Dedifferentiated amniotic fluid mesenchymal stem cell (primary cell): ENCODE results near the gene DNAAF5.

Source experiments
- DNase-seq: peaks from one replicate; pipeline ENCODE4 v3.0.0-alpha.2; 2016; ENCODE audit errors: extremely low spot score

DNAAF5 gene

DNA sequence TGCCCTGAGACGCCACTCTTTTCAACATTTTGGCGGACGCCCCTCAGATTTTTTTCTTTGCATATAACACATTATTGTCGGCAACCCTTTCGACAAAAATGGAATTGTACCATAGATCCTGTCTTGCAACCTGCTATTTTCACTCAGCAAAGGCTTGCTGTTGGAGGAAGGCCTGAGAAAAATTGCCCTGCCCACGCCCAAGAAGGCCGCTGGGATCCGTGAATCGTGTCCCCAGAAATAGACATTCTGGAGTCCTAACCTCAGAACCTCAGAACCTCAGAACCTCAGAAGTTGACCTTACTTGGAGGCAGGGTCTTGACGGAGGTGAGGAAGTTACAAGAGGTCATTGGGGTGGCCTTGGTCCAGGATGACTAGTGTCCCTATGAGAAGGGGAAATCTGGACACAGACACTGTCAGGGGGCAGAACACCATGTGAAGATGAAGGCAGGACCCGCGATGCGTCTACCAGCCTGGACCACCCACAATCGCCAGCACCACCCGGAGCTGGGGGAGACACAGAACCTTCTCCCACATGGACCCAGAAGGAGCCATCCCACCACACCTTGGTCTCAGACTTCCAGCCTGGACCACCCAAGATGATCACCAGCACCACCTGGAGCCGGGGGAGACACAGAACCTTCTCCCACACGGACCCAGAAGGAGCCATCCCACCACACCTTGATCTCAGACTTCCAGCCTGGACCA is 19.1 kb upstream of the DNAAF5 start:
- no peak for DNase-seq

DNA sequence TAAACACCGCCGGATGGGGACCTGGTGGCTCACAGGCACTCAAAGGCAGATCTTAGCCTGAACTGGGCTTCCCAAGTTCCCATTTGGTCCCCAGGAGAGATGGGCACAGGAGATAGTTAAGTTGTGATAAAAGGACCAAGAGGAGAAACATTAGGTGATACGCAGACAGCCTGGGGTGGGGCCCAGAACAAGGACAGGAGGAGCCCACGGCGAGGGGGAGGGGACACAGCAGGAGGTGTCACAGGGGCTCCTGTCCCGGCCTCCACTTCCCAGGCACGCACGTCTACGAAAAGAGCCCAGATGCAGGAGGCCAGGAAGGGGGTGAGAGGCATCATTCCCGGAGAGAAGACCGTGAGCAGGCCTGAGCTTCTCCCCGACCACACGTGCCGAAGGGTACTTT is 16.3 kb upstream of the DNAAF5 start:
- no peak for DNase-seq

DNA sequence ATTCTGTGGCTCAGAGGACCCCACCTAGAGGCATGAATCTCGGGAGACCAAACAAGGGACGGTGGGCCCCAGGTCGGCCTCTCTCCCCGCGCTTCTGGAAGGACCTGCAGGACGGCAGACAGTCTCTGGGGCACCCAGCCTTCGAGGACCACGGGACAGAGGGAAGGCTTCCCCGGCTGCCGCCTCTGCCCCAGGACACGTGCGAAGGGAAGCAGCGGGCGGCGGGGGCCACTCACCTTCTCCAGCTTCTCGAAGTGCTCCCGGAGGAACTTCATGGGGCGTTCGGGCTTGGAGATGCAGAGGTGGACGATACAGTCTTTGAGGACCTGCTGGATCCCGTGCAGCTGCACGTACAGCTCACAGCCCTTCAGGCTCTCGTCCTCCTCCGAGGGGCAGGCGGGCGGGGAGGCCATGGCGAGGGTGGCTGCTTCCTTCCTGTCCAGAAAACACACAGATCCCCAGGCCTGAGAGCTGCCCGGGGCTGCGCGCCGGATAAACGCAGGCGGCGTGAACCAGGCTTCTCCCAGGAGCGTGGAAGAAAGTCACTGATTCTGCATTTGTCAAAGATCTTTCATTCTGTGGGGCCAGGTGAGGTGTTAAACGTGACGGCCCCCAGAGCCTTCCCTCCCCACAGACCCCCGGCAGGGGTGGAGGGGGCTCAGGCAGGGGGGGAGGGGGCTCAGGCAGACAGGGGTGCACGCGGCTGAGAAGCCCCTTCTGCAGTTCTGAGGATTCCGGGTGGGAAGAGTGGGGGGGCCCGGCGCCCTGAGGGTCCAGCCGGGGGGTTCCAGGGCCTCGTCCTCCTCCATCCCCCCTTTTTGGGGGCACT is 15.2 kb upstream of the DNAAF5 start:
- DNase-seq, result no peak

DNA sequence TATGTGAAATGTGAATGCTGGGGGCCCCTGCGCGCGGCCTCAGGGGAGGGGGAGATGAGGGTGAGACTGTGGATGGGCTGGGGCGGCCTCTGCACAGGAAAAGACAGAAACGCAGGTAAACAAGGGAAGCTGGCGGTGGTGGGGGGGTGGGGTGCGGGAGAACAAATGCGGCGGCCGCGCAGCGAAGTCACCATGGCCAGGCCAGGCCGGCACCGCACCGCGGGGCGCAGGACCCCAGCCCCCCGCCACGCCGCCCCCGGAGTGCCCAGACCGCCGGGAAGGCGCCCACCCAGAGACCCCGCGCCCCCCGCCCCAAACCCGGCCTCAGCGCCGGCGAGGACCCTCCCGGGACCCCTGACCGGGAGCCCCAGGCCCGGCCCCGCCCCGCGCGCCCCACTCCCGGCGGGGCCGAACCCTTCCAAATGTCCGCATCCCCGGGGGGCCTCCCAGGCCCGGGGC is 14.5 kb upstream of the DNAAF5 start:
- DNase-seq, result no peak

DNA sequence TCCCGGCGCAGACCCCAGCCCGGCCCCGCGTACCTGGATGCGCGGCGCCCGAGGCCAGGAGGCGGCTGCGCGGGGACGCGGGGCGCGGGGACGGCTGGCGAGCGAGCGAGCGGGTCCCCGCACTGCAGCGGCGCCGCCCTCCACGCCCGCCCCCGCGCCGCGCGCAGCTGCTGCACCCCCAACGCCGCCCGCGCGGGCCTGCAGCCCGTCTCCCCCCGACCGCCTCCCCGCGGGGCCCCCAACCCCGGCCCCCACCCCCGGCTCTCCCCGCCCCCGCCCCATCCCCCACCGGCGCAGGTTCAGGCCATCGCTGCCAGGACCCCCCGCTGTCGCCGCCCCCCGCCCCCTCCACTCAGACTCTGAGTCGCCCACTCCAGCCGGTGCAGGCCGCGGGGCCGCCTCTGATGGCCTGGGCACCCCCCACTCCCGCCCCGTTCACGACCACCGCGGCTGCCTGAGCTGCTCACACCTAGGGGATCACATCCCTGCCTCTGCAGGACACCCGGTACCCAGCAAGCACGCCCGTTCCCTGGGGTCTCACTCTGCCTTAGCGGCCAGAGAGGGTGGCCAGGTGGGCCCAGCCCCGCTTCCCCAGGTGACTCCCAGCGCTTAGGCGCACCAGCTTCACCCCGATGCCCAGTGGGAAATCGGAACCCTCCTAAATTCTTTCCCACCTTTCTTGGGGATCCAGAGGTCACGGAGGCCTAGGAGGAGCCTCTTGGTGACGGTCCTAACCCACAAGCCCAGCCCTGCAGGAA is 13.9 kb upstream of the DNAAF5 start:
- DNase-seq, result no peak

DNA sequence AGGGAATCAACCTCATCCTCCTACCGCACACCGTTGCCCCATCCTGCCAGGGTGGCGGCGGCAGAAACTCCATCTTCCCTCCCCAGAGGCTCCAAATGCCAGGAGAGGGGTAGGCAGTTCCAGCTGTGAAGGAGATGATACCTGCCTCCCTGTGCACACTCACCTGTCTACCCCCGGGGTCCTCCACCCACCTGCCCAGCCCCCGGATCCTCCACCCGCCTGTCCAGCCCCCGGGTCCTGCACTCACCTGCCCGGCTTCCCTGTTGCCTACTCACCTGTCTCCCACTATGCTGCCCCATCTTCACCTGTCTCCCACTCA is 13.4 kb upstream of the DNAAF5 start:
- DNase-seq, result no peak

DNA sequence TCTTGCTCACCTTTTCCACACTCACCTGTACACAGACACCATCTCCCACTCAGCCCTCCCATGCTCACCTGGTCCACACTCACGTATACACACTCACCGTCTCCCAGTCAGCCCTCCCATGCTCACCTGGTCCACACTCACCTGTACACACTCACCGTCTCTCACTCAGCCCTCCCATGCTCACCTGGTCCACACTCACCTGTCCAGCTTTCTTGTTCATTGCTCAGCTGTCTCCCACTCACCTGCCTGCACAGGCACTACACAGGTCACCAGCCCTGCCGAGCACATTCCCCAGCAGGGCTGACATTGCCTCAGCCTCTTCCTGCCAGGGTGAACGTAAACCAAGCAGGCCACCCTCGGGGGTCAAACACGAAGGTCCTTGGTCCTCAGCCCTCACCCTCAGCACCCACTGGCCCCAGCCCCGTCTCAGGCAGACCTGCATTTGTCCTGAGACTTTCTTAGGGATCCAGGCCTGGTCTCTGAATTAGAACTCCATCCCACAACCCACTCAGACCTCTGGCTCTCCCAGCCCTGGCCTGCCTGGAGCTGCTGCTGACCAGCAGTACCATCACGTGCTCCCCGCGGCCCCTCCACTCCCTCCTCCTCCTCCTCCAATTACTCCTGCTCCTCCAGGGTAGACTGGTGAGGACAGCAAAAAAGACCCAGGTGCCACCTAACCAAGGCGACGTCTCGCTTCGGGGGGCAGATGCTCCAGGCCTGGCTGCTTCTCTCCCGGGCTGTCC is 12.8 kb upstream of the DNAAF5 start:
- no peak for DNase-seq

DNA sequence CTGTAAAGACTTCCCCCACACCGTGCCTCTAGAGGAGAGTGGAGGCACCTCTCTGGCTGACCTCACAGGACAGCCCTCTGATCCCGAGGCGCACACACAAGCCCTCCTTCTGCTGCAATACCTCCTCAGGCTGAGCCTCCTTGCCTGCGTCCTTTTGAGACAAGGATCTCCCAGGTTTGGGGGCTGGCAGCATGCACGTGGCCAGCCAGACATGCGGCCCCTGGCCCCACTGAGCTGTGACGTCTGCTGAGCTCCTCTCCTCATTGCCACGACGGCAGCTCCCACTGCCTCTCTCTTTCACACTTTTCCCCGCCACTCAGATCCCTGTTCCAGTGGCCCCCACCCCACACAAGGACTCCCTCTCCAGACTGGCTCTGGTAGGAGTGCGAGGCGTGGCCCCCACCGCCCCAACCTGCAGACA is 12.2 kb upstream of the DNAAF5 start:
- DNase-seq, result no peak

DNA sequence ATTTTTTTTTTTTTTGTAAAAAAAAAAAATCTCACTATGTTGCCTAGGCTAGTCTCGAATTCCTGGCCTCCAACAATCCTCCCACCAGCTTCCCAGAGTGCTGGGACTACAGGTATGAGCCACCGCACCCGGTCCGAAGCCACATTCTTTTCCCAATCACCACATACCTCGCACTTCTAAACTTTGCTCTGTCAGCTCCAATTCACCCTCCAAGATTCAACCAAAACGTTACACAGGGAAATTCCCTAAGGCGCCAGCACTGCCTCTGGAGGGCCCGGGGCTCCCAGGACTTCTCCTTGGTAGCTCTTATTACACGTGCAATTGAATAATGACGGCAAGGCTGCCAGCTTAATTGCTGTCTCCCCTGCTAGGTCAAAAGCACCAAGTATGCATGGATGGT is 10.3 kb upstream of the DNAAF5 start:
- no peak for DNase-seq

DNA sequence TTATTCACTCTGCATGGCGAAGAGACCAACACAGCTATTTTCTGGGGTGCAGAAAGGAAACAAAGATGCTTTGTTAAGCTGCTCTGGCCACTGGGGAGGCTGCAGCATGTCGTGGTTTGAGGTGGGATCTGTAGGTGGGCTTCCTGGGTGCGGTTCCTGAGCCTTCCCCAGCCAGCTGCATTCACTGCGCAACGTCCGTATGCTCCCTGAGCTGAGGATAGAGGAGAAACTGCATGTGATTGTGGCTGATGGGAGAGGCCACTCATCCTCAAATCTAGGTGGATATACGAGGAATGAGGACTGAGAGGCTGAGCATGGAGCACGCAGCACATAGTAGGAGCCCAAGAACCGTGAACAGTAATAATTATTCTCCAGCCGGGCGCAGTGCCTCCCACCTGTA is 9.9 kb upstream of the DNAAF5 start:
- no peak for DNase-seq

DNA sequence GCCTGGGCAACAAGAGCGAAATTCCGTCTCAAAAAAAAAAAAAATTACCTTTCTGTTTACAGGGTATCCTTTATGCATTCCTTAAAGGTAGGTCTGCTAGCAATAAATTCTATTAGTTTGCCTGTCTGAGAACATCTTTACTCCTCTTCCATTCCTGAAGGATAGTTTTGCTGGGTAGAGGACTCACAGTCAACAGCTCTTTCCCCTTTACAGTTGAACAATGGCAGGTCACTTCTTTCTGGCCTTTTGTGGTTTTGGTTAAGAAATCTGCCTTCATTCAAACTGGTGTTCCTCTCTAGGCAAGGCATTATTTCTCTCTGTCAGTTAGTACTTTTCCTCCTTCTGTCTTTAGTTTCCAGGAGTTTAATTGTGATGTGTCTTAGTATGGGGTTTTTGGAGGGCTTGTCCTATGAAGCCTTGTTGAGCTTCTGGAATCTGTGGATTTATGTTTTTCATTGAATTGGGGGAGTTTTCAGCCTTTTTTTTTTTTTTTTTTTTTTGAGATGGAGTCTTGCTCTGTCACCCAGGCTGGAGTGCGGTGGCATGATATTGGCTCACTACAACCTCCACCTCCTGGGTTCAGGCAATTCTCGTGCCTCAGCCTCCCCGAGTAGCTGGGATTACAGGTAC is 4.8 kb upstream of the DNAAF5 start:
- DNase-seq, result no peak

DNA sequence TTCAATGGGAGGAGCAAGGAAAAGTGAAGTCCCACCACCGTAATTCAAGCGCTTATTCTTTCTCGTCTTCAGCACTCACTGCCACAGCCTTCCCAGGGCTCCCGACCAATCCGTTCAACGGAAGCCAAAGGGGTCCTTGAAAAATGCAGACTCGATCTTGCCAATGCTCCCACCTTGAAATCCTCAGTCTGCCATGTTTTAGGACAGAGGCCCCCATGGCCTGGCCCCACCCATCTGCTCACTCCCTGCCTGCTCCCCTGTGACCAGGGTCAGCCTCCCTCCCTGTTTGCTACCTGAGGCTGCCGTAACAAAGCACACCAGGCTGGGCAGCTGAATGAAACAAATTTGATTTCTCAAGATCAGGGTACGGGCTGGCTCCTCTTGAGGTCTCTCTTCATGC is 3.0 kb upstream of the DNAAF5 start:
- no peak for DNase-seq

DNA sequence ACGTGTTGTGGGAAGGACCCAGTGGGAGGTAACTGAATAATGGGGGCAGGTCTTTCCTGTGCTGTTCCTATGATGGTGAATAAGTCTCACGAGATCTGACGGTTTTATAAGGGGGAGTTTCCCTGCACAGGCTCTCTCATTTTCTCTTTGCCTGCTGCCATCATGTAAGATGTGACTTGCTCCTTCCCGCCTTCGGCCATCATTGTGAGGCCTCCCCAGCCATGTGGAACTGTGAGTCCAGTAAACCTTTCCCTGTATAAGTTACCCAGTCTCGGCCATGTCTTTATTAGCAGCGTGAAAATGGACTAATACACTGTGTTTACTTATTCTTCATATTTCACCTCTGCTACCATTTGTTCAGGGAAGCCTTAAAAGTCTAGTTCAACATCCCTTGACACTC is 2.2 kb upstream of the DNAAF5 start:
- no peak for DNase-seq

DNA sequence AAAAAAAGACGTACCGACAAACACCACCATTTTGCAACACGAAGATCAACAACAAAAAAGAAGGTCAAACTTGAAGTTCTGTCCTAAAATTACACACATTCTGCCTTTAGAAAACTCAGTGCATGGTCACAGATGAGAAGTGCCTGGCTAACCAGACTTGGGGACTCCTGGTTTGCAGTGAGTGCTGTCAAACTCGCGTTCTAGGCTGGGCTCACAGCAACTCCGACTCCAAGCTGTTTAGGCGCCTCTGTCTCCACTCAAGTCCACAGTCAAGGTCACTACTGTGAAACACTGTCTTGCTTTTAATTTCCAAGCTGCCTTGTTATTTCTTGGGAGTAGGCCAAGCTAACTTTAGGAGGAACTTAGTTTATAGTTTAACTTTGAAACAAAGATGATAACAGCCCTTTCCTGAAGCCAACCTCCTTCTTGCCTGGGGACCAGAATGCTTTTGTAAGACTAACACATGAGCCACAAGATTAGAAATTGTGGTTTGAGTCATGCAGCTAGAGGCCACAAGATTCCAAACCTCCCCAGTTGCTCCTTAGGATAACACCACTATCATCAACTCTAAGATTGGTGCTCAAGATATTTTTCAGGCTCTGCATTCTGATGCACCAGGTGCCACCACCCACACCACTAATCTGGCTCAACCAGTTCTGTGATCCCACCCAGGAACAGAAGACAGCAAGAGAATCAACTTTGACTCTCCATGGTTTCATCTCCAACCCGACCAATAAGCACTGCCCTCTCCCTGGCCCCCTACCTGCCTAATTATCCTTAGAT is 1.1 kb upstream of the DNAAF5 start:
- DNase-seq, result no peak

DNA sequence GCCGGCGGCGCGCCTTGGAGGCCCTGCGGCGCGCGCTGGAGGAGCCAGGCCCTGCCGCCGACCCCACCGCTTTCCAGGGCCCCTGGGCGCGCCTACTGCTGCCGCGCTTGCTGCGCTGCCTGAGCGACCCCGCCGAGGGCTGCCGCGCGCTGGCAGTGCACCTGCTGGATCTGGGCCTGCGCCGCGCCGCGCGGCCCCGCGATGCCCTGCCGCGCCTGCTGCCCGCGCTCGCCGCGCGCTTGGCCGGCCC is 280 bp downstream of the DNAAF5 start:
- DNase-seq, result no peak

DNA sequence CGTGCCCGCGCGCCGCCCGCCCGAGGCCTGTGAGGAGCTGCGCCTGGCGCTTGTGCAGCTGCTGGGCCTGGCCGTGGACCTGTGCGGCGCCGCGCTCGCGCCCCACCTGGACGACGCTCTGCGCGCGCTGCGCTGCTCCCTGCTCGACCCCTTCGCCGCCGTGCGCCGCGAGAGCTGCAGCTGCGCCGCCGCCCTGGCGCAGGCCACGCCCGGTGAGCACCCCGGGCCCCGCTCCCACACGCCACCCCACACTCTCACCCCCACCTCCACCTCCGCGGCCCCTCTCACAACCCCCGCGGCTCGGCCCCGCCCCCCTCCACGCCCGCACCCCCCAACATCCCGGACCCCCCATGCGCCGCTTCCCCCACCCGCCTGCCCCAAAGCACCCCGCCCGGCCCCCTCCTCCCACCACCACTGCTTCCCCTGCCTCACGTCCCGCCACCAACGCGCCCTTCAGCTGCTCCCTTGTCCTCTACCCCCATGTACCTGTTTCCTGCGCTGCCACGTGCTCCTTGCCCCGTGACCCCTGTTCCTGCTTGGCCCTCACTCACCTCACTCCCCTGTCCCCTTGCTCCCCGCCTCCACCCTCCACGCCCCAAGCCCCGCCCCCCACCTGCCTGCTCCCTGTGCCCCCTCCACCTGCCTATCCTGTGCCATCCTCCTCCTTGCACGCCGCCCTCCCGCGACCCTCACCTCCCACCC is 756 bp downstream of the DNAAF5 start, which contains the start of gene PRKAR1B:
Gene PRKAR1B (minus strand): TSS at position 178 of the 702 bp plus-strand sequence. CDS start 15,776 bp downstream, outside the sequence.
- no peak for DNase-seq

DNA sequence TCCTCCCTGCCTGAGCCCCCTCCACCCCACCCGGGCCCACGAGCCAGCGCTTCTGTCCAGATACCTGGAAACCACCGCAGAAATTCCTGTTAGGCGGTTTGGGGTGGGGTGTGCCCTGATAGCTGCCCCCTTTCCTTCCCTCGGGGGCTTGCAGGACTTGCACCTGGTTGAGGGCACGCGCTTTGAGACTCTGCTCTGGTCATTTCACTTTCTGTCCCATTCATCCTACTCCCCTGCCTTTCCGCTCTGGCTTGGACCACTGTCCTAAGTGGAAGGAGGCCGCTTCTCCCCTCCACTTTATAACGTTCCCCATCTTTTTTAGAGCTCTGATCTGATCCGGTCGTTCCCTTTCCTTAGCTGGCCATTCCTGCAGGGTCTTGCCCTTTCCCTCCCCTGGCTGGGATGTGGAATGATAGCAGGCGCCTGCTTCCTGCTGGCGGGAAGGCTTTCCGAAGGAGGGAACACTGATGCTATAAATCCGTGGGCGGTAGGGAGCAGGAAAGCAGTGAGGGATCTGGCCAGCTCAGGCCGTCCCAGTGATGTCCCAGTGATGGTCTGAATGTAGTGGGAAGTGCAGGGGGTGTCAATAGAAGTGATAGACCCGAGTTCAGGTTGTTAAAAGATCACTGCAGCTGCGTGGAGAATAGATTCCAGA is 1.4 kb downstream of the DNAAF5 start:
- no peak for DNase-seq

DNA sequence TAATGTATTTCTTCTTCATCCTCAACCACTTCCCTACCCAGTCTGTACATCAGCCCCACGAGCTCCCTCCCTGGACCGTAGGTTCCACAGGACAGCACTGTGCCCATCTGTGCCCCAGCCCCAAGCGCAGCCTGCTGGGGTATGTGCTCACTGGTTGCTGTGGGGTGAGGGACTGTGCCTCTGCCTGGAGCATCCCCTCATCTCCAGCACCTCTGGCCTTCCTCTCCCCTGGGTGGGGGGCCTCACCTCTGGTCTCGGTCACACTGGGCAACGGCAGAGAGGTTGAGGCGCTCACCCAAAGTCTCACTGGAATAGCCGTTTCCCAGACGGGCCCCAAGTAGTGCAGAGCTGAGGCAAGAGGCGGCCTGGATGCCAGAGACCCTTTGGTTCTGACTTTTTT is 2.1 kb downstream of the DNAAF5 start:
- DNase-seq, result no peak

DNA sequence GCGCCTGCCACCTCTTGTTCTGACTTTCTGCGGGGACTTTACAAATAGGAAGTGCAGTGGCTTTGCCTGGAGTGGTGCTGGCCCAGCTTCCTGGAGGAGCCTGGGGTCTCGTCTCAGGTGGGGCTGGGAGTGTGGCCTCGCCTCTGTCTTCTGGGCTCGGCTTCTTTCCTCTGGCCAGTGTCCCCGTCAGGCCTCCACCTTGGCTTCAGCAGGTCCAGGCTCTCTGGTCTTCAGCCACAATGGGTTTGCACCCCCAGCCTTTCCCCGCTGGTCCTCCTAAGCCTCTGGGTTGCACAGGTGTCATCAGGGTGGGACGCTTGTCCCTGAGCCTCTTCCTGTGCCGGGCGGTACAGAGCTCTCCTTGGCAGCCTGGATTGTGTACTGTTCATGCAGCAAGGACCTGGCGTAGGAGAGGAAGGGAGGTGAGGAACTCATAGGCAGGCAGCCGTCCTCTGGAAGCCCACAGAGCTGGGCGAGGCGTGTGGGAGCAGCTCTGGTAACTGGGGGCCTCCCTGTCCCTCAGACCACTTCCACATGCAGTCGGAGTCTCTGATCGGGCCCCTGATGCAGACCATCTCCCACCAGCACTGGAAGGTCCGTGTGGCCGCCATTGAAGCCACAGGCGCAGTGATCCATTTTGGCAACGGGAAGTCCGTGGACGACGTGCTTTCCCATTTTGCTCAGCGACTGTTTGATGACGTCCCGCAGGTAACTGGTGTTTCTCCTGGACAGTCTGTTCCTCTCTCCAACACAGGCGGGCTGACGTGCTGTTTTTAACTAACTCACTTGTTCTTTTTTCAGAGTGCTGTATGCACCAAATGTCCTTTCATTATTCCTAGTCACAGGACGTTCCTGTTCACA is 2.9 kb downstream of the DNAAF5 start:
- no peak for DNase-seq
